ENCODE results near the gene SLN.
"Not testable (repeated sequence)": the region's sequence is repeated elsewhere in the genome, so short reads cannot be mapped to it uniquely, and the experiment has no call there.

Gene SLN

DNA sequence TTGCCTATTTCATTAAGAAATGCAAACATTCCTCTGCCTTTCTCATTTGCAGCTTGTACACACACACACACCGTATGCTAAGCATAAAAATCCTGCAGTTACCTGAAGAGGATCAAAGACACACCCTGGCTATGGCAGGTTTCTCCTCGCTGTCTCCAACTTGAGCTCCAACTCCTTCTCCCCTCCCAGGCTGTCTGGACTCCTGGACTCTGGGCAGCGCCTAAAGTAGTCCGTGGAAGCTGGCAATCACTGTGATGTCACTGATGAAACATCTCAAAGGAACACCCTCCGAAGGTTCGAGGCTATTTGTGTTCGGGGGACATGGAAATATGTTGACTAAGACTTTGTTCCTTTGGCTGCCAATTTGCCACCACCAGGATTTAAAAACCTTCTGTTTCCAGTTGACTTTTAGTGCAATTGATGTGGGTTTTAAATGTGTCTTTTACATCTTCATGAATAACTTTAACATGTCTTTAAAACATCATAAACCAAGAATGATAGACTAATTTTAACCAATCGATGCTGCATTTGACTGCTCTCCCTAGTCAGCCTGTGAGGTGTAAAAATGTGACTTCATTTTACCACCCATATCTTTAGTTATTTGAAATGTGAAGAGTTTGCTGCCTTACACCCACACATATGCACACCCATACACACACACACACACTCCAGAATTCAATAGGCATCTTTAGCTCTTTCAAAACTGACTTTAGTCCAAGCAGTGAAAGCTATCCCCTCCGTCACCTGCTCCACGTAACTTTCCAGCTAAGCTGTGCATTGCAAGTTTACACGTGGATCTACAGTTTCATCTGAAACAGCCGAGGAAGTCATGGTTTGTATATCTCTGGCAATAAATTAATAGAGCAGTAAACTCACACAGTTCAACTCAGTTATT lies at the start of gene SLN:
Gene SLN (minus strand): TSS at position 196 of the 895 bp plus-strand sequence.
- Histone ChIP-seq H3K4me3 (ENCODE audit: low read length in 2 of 2) (no peak within 1 kb of the TSS), H3K4me1 (ENCODE audit: control insufficient read depth, insufficient read depth, low read length) (no peaks in the 10 kb centered on the region)

GRCh38 chr11:107758719-107759355 lies 47.0 kb upstream of the SLN start:
- not testable (repeated sequence) for H3K4me3 ChIP-seq (ENCODE audit: low read length in 2 of 2); H3K36me3 ChIP-seq (ENCODE audit: control insufficient read depth in 2 of 2, insufficient read depth in 2 of 2, low read length in 2 of 2); H3K9ac ChIP-seq (ENCODE audit: low read length in 2 of 2); H3K4me1 ChIP-seq (ENCODE audit: control insufficient read depth, insufficient read depth, low read length); H3K9me3 ChIP-seq (ENCODE audit: control insufficient read depth in 2 of 2, low read length in 2 of 2); H3K27me3 ChIP-seq (ENCODE audit: control insufficient read depth in 1 of 2, insufficient read depth in 2 of 2, low read length in 2 of 2); H3K27ac ChIP-seq (ENCODE audit: low read length)

More for the DNA sequence above, at the start of gene SLN:
- Histone ChIP-seq H3K9ac (ENCODE audit: low read length in 2 of 2) (no peak within 1 kb of the TSS), H3K27ac (ENCODE audit: low read length) (no peak within 1 kb of the TSS), H3K27me3 (ENCODE audit: control insufficient read depth in 1 of 2, insufficient read depth in 2 of 2, low read length in 2 of 2) (peaks cover 0 to 6% of the 10 kb centered on the region in 2 donors), H3K9me3 (ENCODE audit: control insufficient read depth in 2 of 2, low read length in 2 of 2) (no peaks in the 10 kb centered on the region), H3K36me3 (ENCODE audit: control insufficient read depth in 2 of 2, insufficient read depth in 2 of 2, low read length in 2 of 2) (no peaks in the 10 kb centered on the region)

DNA sequence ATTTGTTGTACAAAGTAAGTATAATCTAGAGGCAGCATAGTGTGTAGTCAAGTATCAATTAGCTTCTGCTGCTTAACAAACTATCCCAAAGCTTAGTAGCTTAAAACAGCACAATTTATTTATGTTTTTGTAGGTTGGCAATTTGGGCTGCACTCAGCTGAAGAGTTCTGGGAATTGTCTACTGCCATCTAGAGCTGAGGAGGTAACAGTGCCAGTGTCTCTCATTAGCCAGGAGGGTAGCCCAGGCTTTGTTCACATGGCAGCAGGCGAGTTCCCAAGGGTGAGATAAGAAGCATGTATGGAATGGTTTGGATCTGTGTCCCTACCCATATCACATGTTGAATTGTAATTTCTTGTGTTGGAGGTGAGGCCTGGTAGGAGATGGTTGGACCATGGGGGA lies 45.8 kb upstream of the SLN start:
- Histone ChIP-seq H3K9me3 (ENCODE audit: control insufficient read depth in 2 of 2, low read length in 2 of 2) (no peaks in the 10 kb centered on the region), H3K9ac (ENCODE audit: low read length in 2 of 2) (no peak overlapping the region), H3K4me3 (ENCODE audit: low read length in 2 of 2) (no peak overlapping the region), H3K36me3 (ENCODE audit: control insufficient read depth in 2 of 2, insufficient read depth in 2 of 2, low read length in 2 of 2) (no peaks in the 10 kb centered on the region), H3K27ac (ENCODE audit: low read length) (no peak overlapping the region), H3K4me1 (ENCODE audit: control insufficient read depth, insufficient read depth, low read length) (peaks cover 3% of the 10 kb centered on the region), H3K27me3 (ENCODE audit: control insufficient read depth in 1 of 2, insufficient read depth in 2 of 2, low read length in 2 of 2) (peaks cover 0 to 2% of the 10 kb centered on the region in 2 donors)

GRCh38 chr11:107756553-107756952 lies 44.7 kb upstream of the SLN start:
- H3K27me3 ChIP-seq (ENCODE audit: control insufficient read depth in 1 of 2, insufficient read depth in 2 of 2, low read length in 2 of 2): peaks cover 0 to 2% of the 10 kb centered on the region in 2 donors
- H3K36me3 ChIP-seq (ENCODE audit: control insufficient read depth in 2 of 2, insufficient read depth in 2 of 2, low read length in 2 of 2): no peaks in the 10 kb centered on the region
- H3K9me3 ChIP-seq (ENCODE audit: control insufficient read depth in 2 of 2, low read length in 2 of 2): no peaks in the 10 kb centered on the region
- H3K4me1 ChIP-seq (ENCODE audit: control insufficient read depth, insufficient read depth, low read length): peaks cover 3% of the 10 kb centered on the region
- no peak overlapping the region for H3K4me3 ChIP-seq (ENCODE audit: low read length in 2 of 2)
- H3K27ac ChIP-seq (ENCODE audit: low read length): no peak overlapping the region
- no peak overlapping the region for H3K9ac ChIP-seq (ENCODE audit: low read length in 2 of 2)

DNA sequence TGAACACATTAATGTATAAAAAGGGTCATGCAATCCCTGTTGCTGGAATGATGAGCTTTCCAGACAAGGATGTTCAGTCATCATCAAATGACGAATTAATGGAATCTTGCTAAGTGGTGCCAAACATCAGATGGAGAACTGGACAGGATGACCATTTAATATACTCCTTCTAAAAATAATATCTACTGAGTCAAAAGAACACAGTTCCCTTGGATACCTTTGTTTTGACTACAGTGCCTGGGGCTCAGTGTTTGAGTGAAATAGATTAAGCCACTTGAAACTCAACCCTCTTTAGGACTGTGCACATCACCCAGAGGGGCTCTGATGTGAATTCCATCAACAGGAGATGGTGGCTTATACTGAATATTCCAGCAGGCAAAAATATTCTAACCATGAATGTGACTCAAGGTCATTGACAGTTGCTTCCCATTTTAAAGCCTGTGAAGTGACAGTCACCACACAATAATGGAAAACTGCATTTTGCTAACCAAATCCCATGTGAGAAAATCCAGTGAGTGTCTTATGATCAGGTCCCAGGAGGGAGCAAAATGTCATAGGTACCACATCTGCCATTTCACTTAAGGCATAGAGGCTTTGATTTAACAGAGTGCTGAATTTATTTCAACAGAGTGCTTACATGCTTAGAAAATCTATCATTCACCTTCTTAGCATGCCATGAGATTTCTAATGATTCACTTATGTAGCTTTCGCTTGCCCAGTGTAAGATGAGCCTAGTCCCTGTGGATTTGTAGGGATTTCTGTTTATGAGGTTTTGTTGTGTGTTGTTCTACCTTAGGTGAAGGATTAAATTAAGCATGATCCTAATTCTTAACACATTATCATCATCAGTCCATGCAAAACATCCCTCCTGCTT lies 41.3 kb upstream of the SLN start:
- Histone ChIP-seq H3K36me3 (ENCODE audit: control insufficient read depth in 2 of 2, insufficient read depth in 2 of 2, low read length in 2 of 2) (no peaks in the 10 kb centered on the region), H3K9me3 (ENCODE audit: control insufficient read depth in 2 of 2, low read length in 2 of 2) (no peaks in the 10 kb centered on the region), H3K27ac (ENCODE audit: low read length) (no peak overlapping the region), H3K27me3 (ENCODE audit: control insufficient read depth in 1 of 2, insufficient read depth in 2 of 2, low read length in 2 of 2) (peaks cover 0 to 2% of the 10 kb centered on the region in 2 donors), H3K4me1 (ENCODE audit: control insufficient read depth, insufficient read depth, low read length) (peaks cover 3% of the 10 kb centered on the region), H3K9ac (ENCODE audit: low read length in 2 of 2) (no peak overlapping the region), H3K4me3 (ENCODE audit: low read length in 2 of 2) (no peak overlapping the region)

GRCh38 chr11:107752508-107752907 lies 40.7 kb upstream of the SLN start:
- no peaks in the 10 kb centered on the region for H3K36me3 ChIP-seq (ENCODE audit: control insufficient read depth in 2 of 2, insufficient read depth in 2 of 2, low read length in 2 of 2)
- H3K4me3 ChIP-seq (ENCODE audit: low read length in 2 of 2): no peak overlapping the region

DNA sequence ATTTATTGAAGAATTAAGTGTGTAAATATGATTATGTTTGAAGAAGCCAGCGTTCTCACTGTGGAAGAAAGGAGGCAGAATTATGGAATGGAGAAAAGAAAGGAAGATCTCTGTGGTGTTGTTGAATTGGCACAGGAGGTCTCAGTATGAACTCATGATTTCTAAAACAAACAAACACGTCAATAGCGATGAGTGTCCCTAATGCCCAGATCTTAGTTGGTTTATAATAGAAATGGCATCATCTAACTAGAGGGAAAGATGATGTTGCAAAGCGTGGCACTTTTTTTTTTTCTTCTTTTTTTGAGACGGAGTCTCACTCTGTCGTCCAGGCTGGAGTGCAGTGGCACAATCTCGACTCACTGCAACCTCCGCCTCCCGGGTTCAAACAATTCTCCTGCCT lies 39.2 kb upstream of the SLN start:
- Histone ChIP-seq H3K9me3 (ENCODE audit: control insufficient read depth in 2 of 2, low read length in 2 of 2) (no peaks in the 10 kb centered on the region), H3K4me3 (ENCODE audit: low read length in 2 of 2) (no peak overlapping the region), H3K4me1 (ENCODE audit: control insufficient read depth, insufficient read depth, low read length) (peaks cover 3% of the 10 kb centered on the region), H3K9ac (ENCODE audit: low read length in 2 of 2) (no peak overlapping the region), H3K36me3 (ENCODE audit: control insufficient read depth in 2 of 2, insufficient read depth in 2 of 2, low read length in 2 of 2) (no peaks in the 10 kb centered on the region), H3K27ac (ENCODE audit: low read length) (no peak overlapping the region), H3K27me3 (ENCODE audit: control insufficient read depth in 1 of 2, insufficient read depth in 2 of 2, low read length in 2 of 2) (no peaks in the 10 kb centered on the region)

More at GRCh38 chr11:107752508-107752907, 40.7 kb upstream of the SLN start:
- no peaks in the 10 kb centered on the region for H3K9me3 ChIP-seq (ENCODE audit: control insufficient read depth in 2 of 2, low read length in 2 of 2)
- no peaks in the 10 kb centered on the region for H3K27me3 ChIP-seq (ENCODE audit: control insufficient read depth in 1 of 2, insufficient read depth in 2 of 2, low read length in 2 of 2)
- H3K27ac ChIP-seq (ENCODE audit: low read length): no peak overlapping the region
- no peak overlapping the region for H3K9ac ChIP-seq (ENCODE audit: low read length in 2 of 2)
- H3K4me1 ChIP-seq (ENCODE audit: control insufficient read depth, insufficient read depth, low read length): peaks cover 3% of the 10 kb centered on the region

DNA sequence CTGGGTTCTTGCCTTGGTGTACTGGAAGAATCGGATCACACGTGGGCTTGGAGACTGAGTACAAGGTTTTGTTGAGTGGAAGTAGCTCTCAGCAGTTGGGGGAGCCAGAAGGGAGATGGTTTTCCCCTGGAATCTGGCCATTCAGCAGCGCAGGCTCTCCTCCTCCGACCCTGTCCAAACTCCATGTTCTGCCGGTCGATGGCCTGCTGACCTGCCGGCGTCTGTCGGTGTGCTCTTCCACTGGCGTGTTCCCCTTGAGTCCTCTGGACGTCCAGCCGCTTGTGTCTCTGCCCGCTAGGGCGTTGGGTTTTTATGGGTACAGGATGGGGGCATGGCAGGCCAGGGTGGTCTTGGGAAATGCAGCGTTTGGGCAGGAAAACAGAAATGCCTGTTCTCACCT lies 38.5 kb upstream of the SLN start:
- no peak overlapping the region for H3K4me3 ChIP-seq (ENCODE audit: low read length in 2 of 2)
- no peaks in the 10 kb centered on the region for H3K36me3 ChIP-seq (ENCODE audit: control insufficient read depth in 2 of 2, insufficient read depth in 2 of 2, low read length in 2 of 2)
- no peaks in the 10 kb centered on the region for H3K9me3 ChIP-seq (ENCODE audit: control insufficient read depth in 2 of 2, low read length in 2 of 2)
- no peak overlapping the region for H3K27ac ChIP-seq (ENCODE audit: low read length)
- H3K9ac ChIP-seq (ENCODE audit: low read length in 2 of 2): no peak overlapping the region
- H3K27me3 ChIP-seq (ENCODE audit: control insufficient read depth in 1 of 2, insufficient read depth in 2 of 2, low read length in 2 of 2): no peaks in the 10 kb centered on the region
- peaks cover 3% of the 10 kb centered on the region for H3K4me1 ChIP-seq (ENCODE audit: control insufficient read depth, insufficient read depth, low read length)

- no peaks in the 10 kb centered on the region for H3K9me3 ChIP-seq (ENCODE audit: control insufficient read depth in 2 of 2, low read length in 2 of 2)
- no peak overlapping the region for H3K27ac ChIP-seq (ENCODE audit: low read length)
- H3K4me1 ChIP-seq (ENCODE audit: control insufficient read depth, insufficient read depth, low read length): no peaks in the 10 kb centered on the region
- H3K27me3 ChIP-seq (ENCODE audit: control insufficient read depth in 1 of 2, insufficient read depth in 2 of 2, low read length in 2 of 2): no peaks in the 10 kb centered on the region
- H3K36me3 ChIP-seq (ENCODE audit: control insufficient read depth in 2 of 2, insufficient read depth in 2 of 2, low read length in 2 of 2): no peaks in the 10 kb centered on the region
- H3K4me3 ChIP-seq (ENCODE audit: low read length in 2 of 2): no peak overlapping the region
- H3K9ac ChIP-seq (ENCODE audit: low read length in 2 of 2): no peak overlapping the region
Observed at GRCh38 chr11:107747622-107748021, 35.8 kb upstream of the SLN start.

GRCh38 chr11:107744736-107745135 lies 32.9 kb upstream of the SLN start:
- H3K27ac ChIP-seq (ENCODE audit: low read length): no peak overlapping the region
- no peak overlapping the region for H3K9ac ChIP-seq (ENCODE audit: low read length in 2 of 2)
- H3K4me3 ChIP-seq (ENCODE audit: low read length in 2 of 2): no peak overlapping the region
- no peaks in the 10 kb centered on the region for H3K4me1 ChIP-seq (ENCODE audit: control insufficient read depth, insufficient read depth, low read length)
- peaks cover 0 to 2% of the 10 kb centered on the region in 2 donors for H3K27me3 ChIP-seq (ENCODE audit: control insufficient read depth in 1 of 2, insufficient read depth in 2 of 2, low read length in 2 of 2)
- no peaks in the 10 kb centered on the region for H3K36me3 ChIP-seq (ENCODE audit: control insufficient read depth in 2 of 2, insufficient read depth in 2 of 2, low read length in 2 of 2)
- H3K9me3 ChIP-seq (ENCODE audit: control insufficient read depth in 2 of 2, low read length in 2 of 2): no peaks in the 10 kb centered on the region

Measured in stomach smooth muscle (tissue), 2 donors.